WERI-Rb-1 (cell line): Measurements from ENCODE around the gene HTATSF1.

Source experiments
- DNase-seq: peaks from one replicate; pipeline ENCODE4 v3.0.0-alpha.2; 2020
- H3K27ac ChIP-seq: fragments of 250-450 bp; sonication (Bioruptor Pico); 2 replicates; pipeline ENCODE4 v1.5.1; 2020; ENCODE audit warnings: mild to moderate bottlenecking, moderate library complexity
- H3K27me3 ChIP-seq: fragments of 250-450 bp; sonication (Bioruptor Pico); 2 replicates; pipeline ENCODE4 v1.5.1; 2021; ENCODE audit warnings: mild to moderate bottlenecking, low read depth, moderate library complexity; ENCODE audit not compliant: insufficient read depth, severe bottlenecking
- H3K36me3 ChIP-seq: fragments of 250-450 bp; sonication (Bioruptor Pico); 2 replicates; pipeline ENCODE4 v1.5.1; 2020; ENCODE audit warnings: mild to moderate bottlenecking, moderate library complexity
- H3K4me3 ChIP-seq: 2 replicates; pipeline ENCODE4 v1.5.1; 2011; ENCODE audit warnings: low read depth, mild to moderate bottlenecking, control low read depth, low read length
- H3K9me3 ChIP-seq: fragments of 250-450 bp; sonication (Bioruptor Pico); 2 replicates; pipeline ENCODE4 v1.5.1; 2021; ENCODE audit warnings: mild to moderate bottlenecking, moderate library complexity; ENCODE audit not compliant: severe bottlenecking
- CTCF ChIP-seq: IDR thresholded peaks from 2 replicates; pipeline ENCODE4 v1.5.1; 2011; ENCODE audit warnings: low read depth, mild to moderate bottlenecking, control low read depth, inconsistent platforms, low read length

Gene HTATSF1

GRCh38 chrX:136468391-136469103 is 28.8 kb upstream of the HTATSF1 start:
- no peak for TF ChIP-seq CTCF
- no peak overlapping the region for H3K27ac ChIP-seq
- no peak overlapping the region for H3K4me3 ChIP-seq
- H3K27me3 ChIP-seq = peaks cover 54% of the 10 kb centered on the region
- no peaks in the 10 kb centered on the region for H3K36me3 ChIP-seq
- no peak for DNase-seq
- no peaks in the 10 kb centered on the region for H3K9me3 ChIP-seq

GRCh38 chrX:136473663-136474062 is 23.7 kb upstream of the HTATSF1 start:
- Histone ChIP-seq H3K9me3 (no peaks in the 10 kb centered on the region), H3K27me3 (peaks cover 48% of the 10 kb centered on the region), H3K4me3 (no peak overlapping the region), H3K27ac (no peak overlapping the region), H3K36me3 (no peaks in the 10 kb centered on the region)
- no peak for TF ChIP-seq CTCF
- DNase-seq = no peak

DNA sequence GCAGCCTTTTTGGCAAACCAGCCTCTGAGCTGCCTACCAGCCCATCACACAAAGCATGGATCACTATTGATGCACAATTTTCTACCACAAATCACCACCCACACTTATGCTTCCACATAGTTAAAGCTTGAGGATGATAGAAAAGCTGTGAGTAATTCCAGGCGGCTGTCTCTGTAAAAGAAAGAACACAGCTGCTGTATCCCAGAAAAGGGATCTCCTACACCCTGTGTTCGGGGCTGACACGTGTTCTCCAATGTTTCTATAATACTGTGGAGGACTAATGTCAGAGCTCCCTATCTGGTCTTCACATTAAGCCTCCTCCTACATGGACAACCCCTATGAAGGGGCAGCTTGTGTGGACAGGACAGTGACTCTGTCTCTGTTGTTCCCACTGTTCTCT is 22.2 kb upstream of the HTATSF1 start:
- Histone ChIP-seq H3K27me3 (peaks cover 42% of the 10 kb centered on the region), H3K4me3 (no peak overlapping the region), H3K27ac (no peak overlapping the region), H3K36me3 (no peaks in the 10 kb centered on the region), H3K9me3 (no peaks in the 10 kb centered on the region)
- TF ChIP-seq CTCF = no peak
- no peak for DNase-seq

- Histone ChIP-seq H3K36me3 (no peaks in the 10 kb centered on the region), H3K27me3 (peaks cover 33% of the 10 kb centered on the region), H3K9me3 (no peaks in the 10 kb centered on the region), H3K27ac (no peak overlapping the region), H3K4me3 (no peak overlapping the region)
- no peak for DNase-seq
- no peak for TF ChIP-seq CTCF
These were observed 20.9 kb upstream of the HTATSF1 start for GRCh38 chrX:136476501-136476900.

DNA sequence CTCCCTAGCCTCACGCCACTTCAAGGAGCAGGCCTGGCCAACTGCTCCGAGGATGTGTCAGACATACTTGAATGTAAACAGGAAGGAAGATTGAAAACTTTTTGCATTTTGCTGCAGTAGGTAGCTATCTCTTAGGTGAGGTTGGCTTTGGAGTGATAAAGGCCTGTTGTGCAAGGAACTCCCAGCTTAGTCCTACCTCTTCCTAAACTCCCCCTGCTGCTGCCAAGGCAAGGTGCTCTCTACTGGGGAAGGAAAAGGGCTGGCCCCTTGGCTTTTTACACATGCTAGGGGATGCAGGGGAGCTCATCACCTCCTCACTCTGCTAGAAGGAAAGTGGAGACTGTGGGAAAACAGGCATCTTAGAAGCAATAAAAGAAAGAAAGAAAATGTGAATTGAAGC is 20.4 kb upstream of the HTATSF1 start:
- Histone ChIP-seq H3K9me3 (no peaks in the 10 kb centered on the region), H3K4me3 (no peak overlapping the region), H3K27ac (no peak overlapping the region), H3K27me3 (peaks cover 33% of the 10 kb centered on the region), H3K36me3 (no peaks in the 10 kb centered on the region)
- peak; percentile 8 for DNase-seq
- no peak; the same call in 1 of the 2 replicates for TF ChIP-seq CTCF

DNA sequence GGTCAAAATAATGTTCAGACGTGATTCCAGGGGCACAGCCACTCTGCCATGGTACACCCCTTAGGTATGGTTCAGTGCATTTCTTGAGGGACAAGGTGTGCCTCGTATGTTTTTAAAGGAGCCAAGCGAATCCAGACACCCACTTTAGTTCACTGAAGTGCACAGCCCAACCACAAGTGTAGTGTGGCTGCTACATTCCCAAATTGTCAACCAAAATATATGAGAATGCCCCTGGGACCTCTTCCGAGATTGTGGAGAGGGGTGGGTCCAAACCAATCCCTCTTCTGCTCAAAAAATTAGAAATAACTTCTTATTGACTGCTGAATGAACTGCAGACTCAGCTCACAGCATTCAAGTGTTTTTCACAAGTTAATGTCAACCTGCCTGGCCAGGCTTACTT is 17.0 kb upstream of the HTATSF1 start:
- H3K36me3 ChIP-seq = no peaks in the 10 kb centered on the region
- DNase-seq = no peak
- H3K27me3 ChIP-seq = peaks cover 35% of the 10 kb centered on the region
- H3K27ac ChIP-seq = no peak overlapping the region
- TF ChIP-seq CTCF = no peak
- no peaks in the 10 kb centered on the region for H3K9me3 ChIP-seq
- H3K4me3 ChIP-seq = no peak overlapping the region
